Nephron (organoid): Measurements from ENCODE around the gene ASTL.

ENCODE experiments used
- H3K27ac Mint-ChIP-seq, 3 experiments: 2 replicates each; pipeline ENCODE4 v1.8.0; 2020; ENCODE audit warnings: mixed read lengths in 3 of 3, mild to moderate bottlenecking in 2 of 3, moderate library complexity in 1 of 3
- H3K27me3 Mint-ChIP-seq: 2 replicates; pipeline ENCODE4 v1.8.0; 2021; ENCODE audit warnings: low read depth, mild to moderate bottlenecking, moderate library complexity, mixed read lengths
- H3K36me3 Mint-ChIP-seq: 2 replicates; pipeline ENCODE4 v1.8.0; 2020; ENCODE audit warnings: low read depth, mixed read lengths
- H3K4me1 Mint-ChIP-seq: 2 replicates; pipeline ENCODE4 v1.8.0; 2020; ENCODE audit warnings: mixed read lengths
- H3K4me3 Mint-ChIP-seq, 3 experiments: 2 replicates each; pipeline ENCODE4 v1.8.0; 2020; ENCODE audit warnings: mild to moderate bottlenecking in 3 of 3, mixed read lengths in 3 of 3, moderate library complexity in 2 of 3
- H3K9me3 Mint-ChIP-seq: 2 replicates; pipeline ENCODE4 v1.8.0; 2020; ENCODE audit warnings: mixed read lengths
- TF ChIP-seq, protein P1 (sequence below), 3 experiments: fragments of 200-600 bp; sonication (generic); IDR thresholded peaks; one replicate each; pipeline ENCODE4 v1.5.0; 2021; ENCODE audit warnings: antibody characterized with exemption in 3 of 3; ENCODE audit not compliant: unreplicated experiment in 3 of 3

ASTL gene

DNA sequence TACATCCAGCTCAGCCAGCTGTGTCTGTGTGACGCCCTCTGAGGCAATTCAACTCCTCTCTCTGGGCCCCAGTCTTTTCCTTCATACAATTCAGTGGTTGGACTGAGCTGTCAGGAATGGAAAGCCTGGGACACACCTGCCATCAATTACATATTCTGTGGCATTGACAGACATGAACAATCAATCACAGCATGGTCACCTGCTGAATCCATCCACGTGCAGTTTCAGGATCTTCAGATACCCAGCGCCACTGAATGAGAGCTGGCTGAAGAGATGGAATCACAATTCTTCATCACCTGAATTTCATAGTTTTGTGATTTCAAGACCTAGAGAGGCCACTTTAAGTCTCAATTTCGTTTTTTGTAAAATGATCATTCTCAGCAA lies 27.1 kb downstream of the ASTL start:
- no peaks in the 10 kb centered on the region for H3K9me3 Mint-ChIP-seq
- H3K27me3 Mint-ChIP-seq, result peaks cover 20% of the 10 kb centered on the region
- TF ChIP-seq, protein P1, sequence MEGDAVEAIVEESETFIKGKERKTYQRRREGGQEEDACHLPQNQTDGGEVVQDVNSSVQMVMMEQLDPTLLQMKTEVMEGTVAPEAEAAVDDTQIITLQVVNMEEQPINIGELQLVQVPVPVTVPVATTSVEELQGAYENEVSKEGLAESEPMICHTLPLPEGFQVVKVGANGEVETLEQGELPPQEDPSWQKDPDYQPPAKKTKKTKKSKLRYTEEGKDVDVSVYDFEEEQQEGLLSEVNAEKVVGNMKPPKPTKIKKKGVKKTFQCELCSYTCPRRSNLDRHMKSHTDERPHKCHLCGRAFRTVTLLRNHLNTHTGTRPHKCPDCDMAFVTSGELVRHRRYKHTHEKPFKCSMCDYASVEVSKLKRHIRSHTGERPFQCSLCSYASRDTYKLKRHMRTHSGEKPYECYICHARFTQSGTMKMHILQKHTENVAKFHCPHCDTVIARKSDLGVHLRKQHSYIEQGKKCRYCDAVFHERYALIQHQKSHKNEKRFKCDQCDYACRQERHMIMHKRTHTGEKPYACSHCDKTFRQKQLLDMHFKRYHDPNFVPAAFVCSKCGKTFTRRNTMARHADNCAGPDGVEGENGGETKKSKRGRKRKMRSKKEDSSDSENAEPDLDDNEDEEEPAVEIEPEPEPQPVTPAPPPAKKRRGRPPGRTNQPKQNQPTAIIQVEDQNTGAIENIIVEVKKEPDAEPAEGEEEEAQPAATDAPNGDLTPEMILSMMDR (IDR thresholded peaks at IDR 0.05; ENCODE audit: unreplicated experiment in 3 of 3), result no peak
- H3K4me1 Mint-ChIP-seq, result peaks cover 10% of the 10 kb centered on the region
- H3K36me3 Mint-ChIP-seq, result no peaks in the 10 kb centered on the region
- no peak overlapping the region for H3K27ac Mint-ChIP-seq
- H3K4me3 Mint-ChIP-seq, result no peak overlapping the region

DNA sequence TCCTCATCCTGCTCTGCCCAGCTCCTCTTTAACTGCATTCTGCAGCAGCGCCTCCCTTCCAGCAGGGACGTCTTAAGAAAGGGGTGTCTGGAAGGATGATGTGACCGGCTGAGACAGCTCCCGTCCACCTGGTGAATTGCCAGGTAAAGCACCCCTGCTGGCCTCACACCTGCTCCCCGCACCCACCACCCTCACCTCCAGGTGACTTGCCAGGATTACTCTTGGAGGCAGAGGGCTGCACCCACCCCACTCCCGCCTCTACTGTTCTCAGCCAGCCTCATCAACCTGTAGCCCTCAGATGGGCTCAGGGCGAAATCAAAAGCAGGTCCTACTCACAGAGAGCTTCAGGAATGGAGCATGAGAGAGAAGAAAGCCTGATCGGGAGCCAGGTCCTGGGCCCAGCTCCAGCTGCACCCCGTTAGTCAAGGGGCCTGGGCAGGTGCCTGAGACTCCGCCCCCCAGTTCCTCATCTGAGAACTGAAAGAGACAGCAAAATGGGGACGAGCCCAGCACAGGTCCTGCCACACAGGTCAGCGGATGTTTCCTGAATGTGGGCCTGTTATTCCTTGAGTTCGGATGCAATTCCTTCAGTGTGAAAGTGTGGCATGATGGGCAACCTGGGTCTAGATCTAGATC lies 27.6 kb downstream of the ASTL start:
- H3K27me3 Mint-ChIP-seq, result peaks cover 18% of the 10 kb centered on the region
- peaks cover 10% of the 10 kb centered on the region for H3K4me1 Mint-ChIP-seq
- TF ChIP-seq, protein P1 (IDR thresholded peaks at IDR 0.05; ENCODE audit: unreplicated experiment in 3 of 3), result no peak
- no peaks in the 10 kb centered on the region for H3K36me3 Mint-ChIP-seq
- H3K27ac Mint-ChIP-seq, result no peak overlapping the region
- H3K4me3 Mint-ChIP-seq, result no peak overlapping the region
- no peaks in the 10 kb centered on the region for H3K9me3 Mint-ChIP-seq

DNA sequence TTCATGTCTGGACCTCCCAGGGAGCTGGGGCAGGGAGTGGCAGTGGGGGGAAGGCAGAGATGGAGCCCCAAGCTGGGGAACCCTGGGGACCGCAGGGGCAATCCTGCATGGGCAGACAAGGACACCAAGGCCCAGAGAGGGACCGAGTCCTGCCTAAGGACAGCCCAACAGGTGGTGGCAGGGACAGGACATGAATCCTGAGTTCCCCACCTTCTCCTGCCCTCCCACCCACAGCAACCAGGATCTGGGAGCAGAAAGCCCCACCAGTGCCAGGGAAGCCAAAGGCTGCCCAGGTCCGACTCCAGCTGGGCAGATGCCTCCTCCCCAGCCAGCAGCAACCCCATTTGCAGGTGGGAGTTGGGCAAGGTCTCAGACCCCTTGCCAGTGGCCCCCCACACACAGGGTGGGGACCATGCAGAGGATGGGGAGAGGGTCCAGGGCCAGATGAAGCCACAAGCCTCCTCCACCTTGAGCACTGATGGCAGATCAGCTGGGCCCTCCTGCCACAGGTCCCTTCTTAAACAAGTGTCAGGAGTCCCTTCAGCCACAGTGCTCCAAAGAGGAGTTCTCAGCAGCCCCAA lies 28.3 kb downstream of the ASTL start:
- H3K27ac Mint-ChIP-seq, result no peak overlapping the region
- H3K27me3 Mint-ChIP-seq, result peaks cover 12% of the 10 kb centered on the region
- H3K36me3 Mint-ChIP-seq, result no peaks in the 10 kb centered on the region
- H3K4me1 Mint-ChIP-seq, result peaks cover 10% of the 10 kb centered on the region
- peaks cover 2% of the 10 kb centered on the region for H3K9me3 Mint-ChIP-seq
- TF ChIP-seq, protein P1 (IDR thresholded peaks at IDR 0.05; ENCODE audit: unreplicated experiment in 3 of 3), result no peak
- no peak overlapping the region for H3K4me3 Mint-ChIP-seq

DNA sequence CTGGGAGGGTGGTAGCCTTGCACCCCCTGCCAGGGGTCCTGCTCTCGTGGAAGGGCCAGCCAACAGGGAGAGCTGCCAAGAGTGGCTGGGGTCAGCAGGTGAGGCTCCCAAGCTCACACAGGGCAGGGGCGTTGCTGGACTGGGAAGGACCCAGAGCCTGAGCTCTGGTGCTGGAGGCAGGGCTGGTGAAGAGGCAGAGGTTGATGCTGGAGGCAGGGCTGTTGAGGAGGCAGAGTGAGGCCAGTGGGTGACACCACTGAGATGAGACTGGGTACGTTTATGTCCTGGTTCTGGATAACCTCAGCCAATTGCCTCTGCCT lies 29.0 kb downstream of the ASTL start:
- Mint-ChIP-seq H3K27ac (peak overlapping the region in 2 of 3 experiments; percentile 49 to 58), H3K36me3 (no peaks in the 10 kb centered on the region), H3K9me3 (peaks cover 4% of the 10 kb centered on the region), H3K4me1 (peaks cover 10% of the 10 kb centered on the region), H3K4me3 (no peak overlapping the region), H3K27me3 (peaks cover 6% of the 10 kb centered on the region)
- TF ChIP-seq, protein P1 (IDR thresholded peaks at IDR 0.05; ENCODE audit: unreplicated experiment in 3 of 3), result no peak

DNA sequence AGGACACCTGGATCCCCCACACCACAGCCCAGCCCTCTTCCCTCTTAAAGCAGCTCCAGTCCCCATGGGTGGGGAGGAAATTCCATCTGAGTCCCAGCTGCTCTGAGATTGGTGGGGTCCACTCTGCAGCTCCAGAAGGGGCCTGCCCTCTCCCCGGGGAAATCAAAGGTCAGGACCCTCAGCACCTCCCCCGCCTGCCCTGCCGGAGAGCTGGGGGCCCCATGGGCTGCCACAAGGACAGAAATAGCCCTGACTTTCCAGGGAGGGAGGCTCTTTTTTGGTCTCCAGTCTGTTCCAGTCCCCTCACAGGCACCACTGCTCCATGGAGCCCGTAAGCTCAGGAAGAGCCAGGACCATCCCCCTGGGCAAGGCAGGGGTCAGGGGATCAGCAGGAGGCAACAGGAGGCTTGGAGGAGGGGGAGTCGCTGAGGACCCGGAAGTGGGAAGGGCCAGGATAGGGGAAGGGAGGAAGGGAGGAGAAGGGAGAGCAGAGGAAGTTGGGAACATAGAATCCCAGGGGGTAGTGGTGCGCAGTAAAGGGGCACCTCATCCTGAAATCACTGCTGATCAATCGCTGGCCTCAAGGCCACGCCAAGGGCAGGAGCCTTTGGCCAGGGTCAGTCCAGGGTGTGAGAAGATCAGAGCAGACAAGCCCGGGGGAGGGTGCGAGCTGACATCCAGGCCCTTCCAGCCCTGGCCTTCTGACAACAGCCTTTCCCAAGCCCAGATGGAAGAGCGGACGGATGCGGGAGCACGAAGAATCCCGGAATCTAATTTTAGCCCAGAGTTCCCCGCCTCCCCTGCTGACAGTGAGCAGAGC lies 29.6 kb downstream of the ASTL start:
- Mint-ChIP-seq H3K4me3 (peak overlapping the region; percentile 2 to 67 (median 33)), H3K9me3 (peaks cover 4% of the 10 kb centered on the region), H3K27ac (peak overlapping the region in 2 of 3 experiments; percentile 49 to 58), H3K36me3 (no peaks in the 10 kb centered on the region), H3K4me1 (peaks cover 10% of the 10 kb centered on the region), H3K27me3 (peaks cover 5% of the 10 kb centered on the region)
- TF ChIP-seq, protein P1 (IDR thresholded peaks at IDR 0.05; ENCODE audit: unreplicated experiment in 3 of 3), result no peak
